MM.1S (cell line): Measurements from ENCODE around the gene FGFR4.

Source experiments
- DNase-seq: peaks from one replicate; pipeline ENCODE4 v3.0.0-alpha.2; 2015
- H2AFZ ChIP-seq: fragments of 300-600 bp; sonication (generic); 2 replicates; pipeline ENCODE4 v1.6.0; 2016; ENCODE audit warnings: antibody characterized with exemption, low read length
- H3F3A ChIP-seq: fragments of 300-600 bp; sonication (generic); 2 replicates; pipeline ENCODE4 v1.6.1; 2016; ENCODE audit warnings: mild to moderate bottlenecking, antibody characterized with exemption, low read length, moderate library complexity, mixed read lengths; ENCODE audit not compliant: insufficient read depth
- H3K27ac ChIP-seq: fragments of 300-600 bp; sonication (generic); 2 replicates; pipeline ENCODE4 v1.5.1; 2016; ENCODE audit warnings: mild to moderate bottlenecking, low read length
- H3K27me3 ChIP-seq: fragments of 300-600 bp; sonication (generic); replicated peaks from 2 replicates; pipeline ENCODE4 v1.6.0; 2016; ENCODE audit warnings: low read length; ENCODE audit not compliant: insufficient read depth
- H3K36me3 ChIP-seq: fragments of 300-600 bp; sonication (generic); replicated peaks from 2 replicates; pipeline ENCODE4 v1.6.1; 2016; ENCODE audit warnings: mild to moderate bottlenecking, low read length, mixed read lengths; ENCODE audit not compliant: insufficient read depth
- H3K4me1 ChIP-seq: fragments of 300-600 bp; sonication (generic); 2 replicates; pipeline ENCODE4 v1.6.1; 2016; ENCODE audit warnings: low read length, mixed read lengths
- H3K4me2 ChIP-seq: fragments of 300-600 bp; sonication (generic); 2 replicates; pipeline ENCODE4 v1.6.0; 2016; ENCODE audit warnings: low read depth, low read length
- H3K4me3 ChIP-seq: fragments of 300-600 bp; sonication (generic); 2 replicates; pipeline ENCODE4 v1.5.1; 2016; ENCODE audit warnings: low read length, mixed read lengths
- H3K79me2 ChIP-seq: fragments of 300-600 bp; sonication (generic); 2 replicates; pipeline ENCODE4 v1.6.1; 2016; ENCODE audit warnings: mixed run types, low read length, mixed read lengths
- H3K9ac ChIP-seq: fragments of 300-600 bp; sonication (generic); 2 replicates; pipeline ENCODE4 v1.6.1; 2016; ENCODE audit warnings: low read length, mixed read lengths
- H3K9me2 ChIP-seq: fragments of 300-600 bp; sonication (generic); replicated peaks from 2 replicates; pipeline ENCODE4 v1.6.1; 2016; ENCODE audit warnings: mild to moderate bottlenecking, low read length, mixed read lengths; ENCODE audit not compliant: insufficient read depth
- H3K9me3 ChIP-seq: fragments of 300-600 bp; sonication (generic); replicated peaks from 2 replicates; pipeline ENCODE4 v1.6.1; 2016; ENCODE audit warnings: mild to moderate bottlenecking, low read length, mixed read lengths; ENCODE audit not compliant: insufficient read depth
- H4K20me1 ChIP-seq: fragments of 300-600 bp; sonication (generic); 2 replicates; pipeline ENCODE4 v1.6.1; 2016; ENCODE audit warnings: mild to moderate bottlenecking, low read length, moderate library complexity, mixed read lengths; ENCODE audit not compliant: insufficient read depth
- CTCF ChIP-seq: fragments of 300-600 bp; sonication (generic); IDR thresholded peaks from 2 replicates; pipeline ENCODE4 v1.5.1; 2016; ENCODE audit warnings: antibody characterized with exemption, low read length, mixed read lengths
- EZH2 ChIP-seq: fragments of 300-600 bp; sonication (generic); optimal IDR thresholded peaks from 2 replicates; pipeline ENCODE3; 2017; ENCODE audit warnings: low read depth, mild to moderate bottlenecking, antibody characterized with exemption, low read length, mixed read lengths
- EZH2phosphoT487 ChIP-seq: fragments of 300-600 bp; sonication (generic); IDR thresholded peaks from 2 replicates; pipeline ENCODE4 v1.6.1; 2018; ENCODE audit warnings: antibody characterized with exemption, low read length

The FGFR4 gene

GRCh38 chr5:177130211-177131018 is 43.7 kb downstream of the FGFR4 start:
- H3F3A ChIP-seq = peaks cover 10% of the 10 kb centered on the region; the same call in 1 of the 2 replicates
- no peaks in the 10 kb centered on the region for H3K36me3 ChIP-seq
- DNase-seq = no peak
- no peaks in the 10 kb centered on the region for H3K9me3 ChIP-seq
- no peak overlapping the region for H3K4me3 ChIP-seq
- no peaks in the 10 kb centered on the region for H4K20me1 ChIP-seq
- TF ChIP-seq EZH2 (no peak), EZH2phosphoT487 (no peak), CTCF (no peak)
- no peak overlapping the region for H3K27ac ChIP-seq
- H3K79me2 ChIP-seq = peaks cover 9% of the 10 kb centered on the region
- H3K27me3 ChIP-seq = no peaks in the 10 kb centered on the region
- no peak overlapping the region for H3K9ac ChIP-seq
- H3K4me2 ChIP-seq = no peak overlapping the region
- H2AFZ ChIP-seq = no peak overlapping the region
- no peaks in the 10 kb centered on the region for H3K9me2 ChIP-seq
- H3K4me1 ChIP-seq = peaks cover 14% of the 10 kb centered on the region

- no peak overlapping the region for H3K9ac ChIP-seq
- no peak overlapping the region for H3K4me3 ChIP-seq
- H3K27ac ChIP-seq = no peak overlapping the region
- no peaks in the 10 kb centered on the region for H3K9me2 ChIP-seq
- H3K4me2 ChIP-seq = no peak overlapping the region
- H3K4me1 ChIP-seq = peaks cover 20% of the 10 kb centered on the region
- peaks cover 3% of the 10 kb centered on the region; the same call in 1 of the 2 replicates for H3K36me3 ChIP-seq
- peaks cover 10% of the 10 kb centered on the region; the same call in 1 of the 2 replicates for H3F3A ChIP-seq
- no peaks in the 10 kb centered on the region for H3K9me3 ChIP-seq
- H3K79me2 ChIP-seq = peaks cover 13% of the 10 kb centered on the region
- H2AFZ ChIP-seq = no peak overlapping the region
- H3K27me3 ChIP-seq = no peaks in the 10 kb centered on the region
- no peak for TF ChIP-seq EZH2
- TF ChIP-seq CTCF = no peak
- TF ChIP-seq EZH2phosphoT487 = no peak
- H4K20me1 ChIP-seq = no peaks in the 10 kb centered on the region
- no peak for DNase-seq
These were observed 44.3 kb downstream of the FGFR4 start for GRCh38 chr5:177131019-177131320.

- TF ChIP-seq EZH2 (no peak), CTCF (no peak), EZH2phosphoT487 (no peak)
- Histone ChIP-seq H3K4me1 (peaks cover 25% of the 10 kb centered on the region), H2AFZ (no peak overlapping the region), H3F3A (peaks cover 10% of the 10 kb centered on the region; the same call in 1 of the 2 replicates), H3K79me2 (peaks cover 19% of the 10 kb centered on the region), H3K4me2 (no peak overlapping the region), H3K9ac (no peak overlapping the region), H3K4me3 (no peak overlapping the region), H3K9me2 (no peaks in the 10 kb centered on the region), H3K36me3 (peaks cover 3% of the 10 kb centered on the region; the same call in 1 of the 2 replicates), H3K9me3 (no peaks in the 10 kb centered on the region), H3K27ac (no peak overlapping the region), H4K20me1 (no peaks in the 10 kb centered on the region), H3K27me3 (no peaks in the 10 kb centered on the region)
- DNase-seq = no peak
These were observed 44.8 kb downstream of the FGFR4 start for GRCh38 chr5:177131352-177132135.
